ENCODE measurements around the gene ZSCAN5B. TPM values are rescaled to one million over a fixed set of nuclear protein-coding genes. Genes with fewer than 3 reads are reported as not detected.

Gene ZSCAN5B
- total RNA-seq, 1 experiment from 2014 or later: not detected

DNA sequence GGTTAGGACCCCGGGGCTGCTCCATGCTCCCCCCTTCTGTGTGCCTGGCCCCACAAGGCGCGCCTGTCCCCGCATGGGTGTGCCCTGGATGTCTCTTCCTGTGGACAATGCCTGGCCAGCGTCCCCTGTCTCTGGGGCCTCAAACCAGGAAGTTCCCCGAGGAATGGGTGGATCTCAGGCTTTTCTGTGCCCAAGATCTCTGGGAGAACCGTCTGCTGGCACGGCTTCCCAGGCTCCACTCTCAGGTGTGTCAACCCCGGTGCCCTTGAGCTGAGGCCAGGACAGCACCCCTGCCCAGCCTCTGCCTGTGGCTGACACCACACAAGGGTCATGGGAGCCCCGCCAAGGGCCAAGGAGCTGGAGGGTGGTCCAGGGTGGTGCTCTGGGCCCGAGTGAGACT is 40.8 kb downstream of the ZSCAN5B start:
- H3T11ph ChIP-seq (ENCODE audit: low read length): no peak overlapping the region
- no peaks in the 10 kb centered on the region for H3K9me3 ChIP-seq (ENCODE audit: control insufficient read depth, low read depth, low read length)
- no peaks in the 10 kb centered on the region for H3K23me2 ChIP-seq (ENCODE audit: insufficient read length, low read depth, low read length, poor library complexity, severe bottlenecking)
- H4K8ac ChIP-seq (replicated peaks; ENCODE audit: insufficient read length, low read depth, low read length): no peak overlapping the region
- no peak overlapping the region for H3K23ac ChIP-seq (ENCODE audit: insufficient read length, low read depth, low read length)
- H2BK120ac ChIP-seq (ENCODE audit: low read depth, low read length, poor library complexity, severe bottlenecking): no peak overlapping the region
- no peaks in the 10 kb centered on the region for H3K79me2 ChIP-seq (ENCODE audit: insufficient read depth, low read length)
- no peak overlapping the region for H3K18ac ChIP-seq (ENCODE audit: insufficient read length, low read depth, low read length)
- no peak for TF ChIP-seq CTCF (conservative IDR thresholded peaks at IDR 0.05)
- H3K56ac ChIP-seq (ENCODE audit: insufficient read length, low read depth, low read length): no peak overlapping the region
- no CpG with 5 or more reads among the region's 11 CpGs for WGBS (ENCODE audit: extremely low coverage, insufficient read length, low lambda C conversion rate)
- H3K14ac ChIP-seq (ENCODE audit: insufficient read depth, low read length): no peak overlapping the region
- peaks cover 21 to 28% (median 27%) of the 10 kb centered on the region in 3 experiments for H3K36me3 Mint-ChIP-seq (ENCODE audit: insufficient read depth in 1 of 3, low read depth in 3 of 3)
- peaks cover 2% of the 10 kb centered on the region; the same call in 1 of the 2 replicates for H3K4me1 ChIP-seq (ENCODE audit: insufficient read depth, low read length)
- no peak overlapping the region for H2AFZ ChIP-seq (ENCODE audit: low read length)
- no peak overlapping the region for H2BK15ac ChIP-seq (ENCODE audit: low read depth, low read length)
- H3K4me1 Mint-ChIP-seq: peaks cover 19 to 20% of the 10 kb centered on the region in 2 experiments
- no peak overlapping the region for H4K91ac ChIP-seq (ENCODE audit: insufficient read length, low read depth, low read length)
- H3K9me3 Mint-ChIP-seq: no peaks in the 10 kb centered on the region; a peak in 2 of 5 replicates
- no peak overlapping the region for H2AK5ac ChIP-seq (ENCODE audit: insufficient read length, low read length)
- peak overlapping the region in 1 of 3 experiments; percentile 64; a peak in 1 of 7 replicates for H3K27ac Mint-ChIP-seq
- H2BK5ac ChIP-seq (ENCODE audit: insufficient read length, low read length): no peak overlapping the region
- no peak overlapping the region for H2BK20ac ChIP-seq (ENCODE audit: low read depth, low read length, poor library complexity, severe bottlenecking)
- no peak for DNase-seq
- no peak overlapping the region for H2BK12ac ChIP-seq (ENCODE audit: insufficient read length, low read depth, low read length)
- H4K20me1 ChIP-seq (ENCODE audit: control insufficient read depth, insufficient read depth, insufficient read length): no peaks in the 10 kb centered on the region
- H3K27me3 Mint-ChIP-seq (ENCODE audit: low read depth): no peaks in the 10 kb centered on the region
- no peak overlapping the region for H3K9ac ChIP-seq (ENCODE audit: extremely low read depth, insufficient read length, low read length)
- no peak overlapping the region for H3K27ac ChIP-seq (ENCODE audit: insufficient read length, low read depth, low read length)
- no peak overlapping the region for H3K4me2 ChIP-seq (ENCODE audit: insufficient read depth, insufficient read length, low read length)
- H3K4me3 Mint-ChIP-seq: no peak overlapping the region
- no peaks in the 10 kb centered on the region for H3K27me3 ChIP-seq (ENCODE audit: insufficient read depth, low read length)
- H3K4ac ChIP-seq (ENCODE audit: low read depth, low read length): no peak overlapping the region
- H3K79me1 ChIP-seq (ENCODE audit: insufficient read depth, low read depth, low read length, poor library complexity, severe bottlenecking): no peaks in the 10 kb centered on the region
- H4K5ac ChIP-seq (ENCODE audit: insufficient read length, low read depth, low read length): no peak overlapping the region

Measured in H9 (cell line).